Urothelium cell line (cell line): ENCODE results near the gene OSBPL6.

Experiments used
- DNase-seq: peaks from one replicate; pipeline ENCODE4 v3.0.0; 2011; ENCODE audit warnings: low spot score, mixed read lengths
- FAIRE-seq: peaks from 2 replicates; lab custom pipeline; 2011; peaks lifted over from hg19 to GRCh38; lab: Jason Lieb, UNC

The OSBPL6 gene

DNA sequence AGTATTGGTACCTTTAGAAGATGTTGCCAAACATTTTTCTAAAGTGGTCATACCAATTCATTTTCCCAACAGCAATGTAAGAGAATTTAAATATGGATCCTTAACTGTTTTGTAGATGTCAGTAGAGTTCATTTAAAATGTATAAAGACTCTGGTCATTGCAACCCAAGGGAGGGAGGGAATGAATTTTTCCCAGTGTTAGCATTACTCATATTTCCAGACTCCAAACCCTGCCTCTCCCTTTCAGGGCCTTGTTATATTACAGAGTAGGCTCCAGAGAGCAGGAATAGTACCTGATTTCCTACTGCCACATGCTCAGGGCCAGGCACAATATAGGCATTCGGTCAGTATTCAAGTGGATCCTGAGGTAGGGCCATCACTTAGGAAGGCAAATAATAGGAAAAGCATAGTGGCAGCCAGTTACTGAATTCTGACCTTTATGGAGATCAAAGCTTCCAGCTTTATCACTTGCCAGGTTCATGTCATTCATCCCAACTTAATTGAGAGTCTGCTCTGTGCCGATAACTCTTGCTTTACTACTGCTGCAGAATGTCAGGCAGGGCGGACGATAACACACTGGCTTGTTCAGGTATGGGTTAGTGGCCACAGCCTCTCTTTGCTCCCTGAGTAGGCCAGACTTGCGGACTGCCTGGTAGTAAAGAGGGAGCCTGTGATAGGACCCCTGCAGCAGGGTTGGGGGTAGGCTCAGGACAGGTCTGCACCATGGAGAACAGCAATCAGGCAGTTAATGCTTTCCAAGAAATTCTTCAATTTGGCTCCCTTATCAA lies 75.3 kb downstream of the OSBPL6 start:
- no peak for DNase-seq
- FAIRE-seq = no peak

DNA sequence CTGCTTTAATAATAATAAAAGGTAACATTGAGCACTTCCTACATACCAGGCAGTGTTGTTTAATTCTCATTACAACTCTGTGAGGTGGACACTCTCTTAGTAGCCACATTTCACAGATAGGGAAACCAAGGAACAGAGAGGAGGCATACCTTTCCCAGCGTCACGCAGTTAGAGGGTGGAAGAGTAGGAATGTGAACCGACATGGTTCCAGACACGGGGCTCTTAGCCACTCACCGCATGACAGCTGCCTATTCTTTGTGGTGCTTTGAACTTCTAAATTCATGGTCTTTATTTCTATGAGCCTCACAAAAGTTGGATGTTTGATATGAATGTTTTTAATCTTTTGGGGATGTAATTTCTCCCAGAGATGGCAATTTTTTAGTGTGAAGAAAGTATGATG lies 76.0 kb downstream of the OSBPL6 start:
- DNase-seq (no peak), FAIRE-seq (no peak)

DNA sequence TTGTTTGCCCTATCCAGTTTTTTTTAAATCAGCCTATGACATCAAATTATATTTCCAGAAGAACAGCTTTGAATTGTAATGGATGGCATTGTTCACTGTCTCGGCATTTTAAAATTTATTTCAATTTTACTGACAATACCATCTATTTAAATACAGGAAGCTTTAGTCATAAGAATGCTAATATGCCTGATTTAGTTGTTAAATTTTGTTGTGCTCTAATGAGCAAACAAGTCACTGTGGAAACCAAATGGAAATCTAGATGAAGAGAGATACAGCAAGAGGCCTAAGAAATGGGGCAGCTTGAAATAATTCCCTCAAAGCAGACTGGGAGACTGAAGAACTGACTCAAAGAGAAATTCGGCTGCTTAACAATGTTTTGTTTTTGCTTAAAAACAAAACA lies 76.8 kb downstream of the OSBPL6 start:
- DNase-seq (no peak), FAIRE-seq (no peak)

DNA sequence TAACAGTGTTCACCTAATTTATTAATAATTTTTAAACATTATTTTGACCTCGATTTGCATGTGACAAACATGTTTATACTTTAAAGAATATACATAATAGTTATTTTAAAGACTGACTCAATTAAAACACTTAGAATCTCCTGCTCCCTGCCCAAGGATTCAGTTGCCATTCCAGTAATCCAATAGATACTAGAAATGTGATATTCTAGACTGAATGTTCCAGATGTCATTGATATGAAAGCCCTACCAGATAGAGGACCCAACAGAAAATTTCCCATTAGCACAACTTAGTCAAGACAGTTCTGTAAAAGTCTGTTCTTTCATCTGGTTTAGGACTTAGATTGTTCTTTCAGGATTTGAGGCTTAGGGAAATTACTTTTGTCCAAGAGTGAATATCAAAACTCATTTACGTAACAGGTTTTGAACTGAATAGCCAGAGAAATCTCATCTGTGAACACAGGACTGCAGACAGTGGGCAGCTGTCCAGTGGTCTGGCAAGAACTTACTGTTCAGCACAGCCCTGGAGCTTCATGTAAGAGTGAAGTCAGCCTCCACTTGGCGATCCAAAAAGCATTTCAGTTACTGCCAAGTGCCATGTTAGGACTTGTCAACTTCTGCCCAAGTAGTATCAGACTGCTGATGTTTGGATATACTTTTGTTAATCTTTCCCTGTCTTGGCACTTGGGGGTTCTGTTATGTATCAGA lies 77.5 kb downstream of the OSBPL6 start:
- no peak for DNase-seq
- no peak for FAIRE-seq

DNA sequence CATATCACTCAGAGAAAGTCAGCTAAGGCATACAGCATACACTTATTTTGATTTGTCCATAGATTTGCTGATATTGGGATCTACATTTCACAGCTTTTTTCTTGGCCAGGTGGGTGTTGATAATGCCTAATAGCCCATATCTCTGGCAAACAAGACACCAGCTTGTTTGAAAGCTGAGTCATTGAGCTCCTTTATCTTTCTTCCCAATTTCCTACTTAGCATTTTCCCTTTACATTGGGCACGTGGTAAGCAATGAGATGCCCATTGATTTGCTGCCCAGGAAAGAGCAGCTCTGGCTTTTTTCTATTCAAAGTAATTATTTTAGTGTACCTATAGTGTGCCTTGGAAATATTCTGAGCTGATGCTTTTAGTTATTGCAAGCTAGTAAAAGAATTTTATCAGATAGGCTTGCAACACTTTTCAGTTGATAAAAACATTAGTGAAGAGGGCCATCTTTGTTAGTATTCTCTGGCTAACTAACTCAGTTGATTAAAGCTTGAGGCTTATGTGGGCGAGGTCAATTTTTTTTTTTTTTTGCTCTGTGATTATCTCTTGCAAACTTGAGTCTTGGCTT lies 79.6 kb downstream of the OSBPL6 start:
- FAIRE-seq (no peak), DNase-seq (no peak)

DNA sequence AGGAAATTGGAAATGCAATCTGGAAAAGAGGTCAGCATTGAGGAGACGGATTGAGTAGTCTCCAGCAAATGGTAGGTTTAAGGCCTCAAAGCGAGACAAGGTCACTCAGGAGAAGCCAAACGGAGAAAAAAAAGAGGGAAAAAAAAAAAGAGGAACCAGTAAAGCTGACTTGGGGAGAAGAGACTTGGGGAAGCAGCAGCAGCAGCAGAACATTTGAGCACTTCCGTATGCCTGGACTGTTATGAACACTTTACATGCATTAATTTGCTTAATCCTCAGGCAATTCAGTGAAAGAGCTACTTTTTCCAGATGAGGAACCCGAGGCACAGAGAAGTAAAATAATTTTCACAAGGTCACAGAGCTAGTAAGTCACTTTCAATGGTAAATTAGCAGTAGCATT lies 81.3 kb downstream of the OSBPL6 start:
- FAIRE-seq (no peak), DNase-seq (no peak)

DNA sequence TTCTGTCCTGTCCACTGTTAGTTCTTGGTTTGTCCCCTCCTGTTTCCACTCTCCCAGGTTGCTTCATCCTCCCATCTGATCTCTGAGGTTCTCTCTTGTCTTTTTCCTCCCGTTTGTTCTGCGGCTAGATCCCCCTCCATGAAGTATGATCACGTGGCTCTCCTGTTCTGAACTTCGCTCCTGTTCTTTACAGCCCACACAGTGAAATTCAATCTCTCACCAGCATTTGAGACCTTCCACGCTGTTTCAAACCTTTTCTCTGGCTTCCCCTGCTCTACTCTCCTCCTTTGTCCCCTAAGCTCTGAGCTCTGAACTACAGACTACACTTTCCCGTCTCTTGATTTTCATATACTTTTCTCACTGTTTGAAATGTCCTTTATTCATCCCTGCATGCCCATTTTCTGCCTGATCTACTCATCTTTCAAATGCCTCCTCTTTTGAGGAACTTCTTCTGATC lies 83.5 kb downstream of the OSBPL6 start:
- no peak for DNase-seq
- no peak for FAIRE-seq

DNA sequence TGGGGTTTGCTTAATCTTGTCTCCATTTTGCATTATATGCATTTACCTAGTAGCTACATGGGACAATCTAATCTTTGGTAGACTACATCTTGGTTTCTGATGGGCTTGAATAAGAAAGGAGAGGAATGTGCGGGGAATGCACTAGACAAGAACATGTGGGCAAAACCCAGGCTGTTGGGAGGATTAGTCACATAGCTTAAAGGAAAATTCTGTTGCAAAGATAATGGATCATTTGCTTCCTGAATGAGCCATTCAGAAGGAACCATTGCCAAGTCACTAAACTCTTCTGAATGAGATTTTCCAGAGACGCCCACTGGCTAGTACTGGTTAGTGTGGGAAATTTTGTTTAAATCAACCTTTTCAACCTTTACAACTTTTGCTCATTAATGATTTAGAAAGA lies 84.8 kb downstream of the OSBPL6 start:
- no peak for DNase-seq
- no peak for FAIRE-seq

DNA sequence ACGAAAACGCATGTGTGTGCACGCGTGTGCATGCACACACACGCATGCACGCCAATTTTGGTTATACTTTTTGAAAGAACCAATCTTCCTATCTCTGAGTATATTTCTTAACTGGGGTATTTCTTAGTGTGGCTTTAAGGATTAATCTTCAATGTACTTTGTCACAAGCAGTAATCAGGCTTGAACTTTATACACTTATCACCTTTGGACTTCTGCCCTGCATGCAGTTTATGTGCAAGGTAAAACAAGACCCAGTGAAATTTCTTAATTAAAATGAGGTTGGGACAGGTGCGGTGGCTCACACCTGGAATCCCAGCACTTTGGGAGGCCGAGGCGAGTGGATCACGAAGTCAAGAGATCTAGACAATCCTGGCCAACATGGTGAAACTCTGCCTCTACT lies 85.3 kb downstream of the OSBPL6 start:
- DNase-seq = no peak
- FAIRE-seq = no peak

DNA sequence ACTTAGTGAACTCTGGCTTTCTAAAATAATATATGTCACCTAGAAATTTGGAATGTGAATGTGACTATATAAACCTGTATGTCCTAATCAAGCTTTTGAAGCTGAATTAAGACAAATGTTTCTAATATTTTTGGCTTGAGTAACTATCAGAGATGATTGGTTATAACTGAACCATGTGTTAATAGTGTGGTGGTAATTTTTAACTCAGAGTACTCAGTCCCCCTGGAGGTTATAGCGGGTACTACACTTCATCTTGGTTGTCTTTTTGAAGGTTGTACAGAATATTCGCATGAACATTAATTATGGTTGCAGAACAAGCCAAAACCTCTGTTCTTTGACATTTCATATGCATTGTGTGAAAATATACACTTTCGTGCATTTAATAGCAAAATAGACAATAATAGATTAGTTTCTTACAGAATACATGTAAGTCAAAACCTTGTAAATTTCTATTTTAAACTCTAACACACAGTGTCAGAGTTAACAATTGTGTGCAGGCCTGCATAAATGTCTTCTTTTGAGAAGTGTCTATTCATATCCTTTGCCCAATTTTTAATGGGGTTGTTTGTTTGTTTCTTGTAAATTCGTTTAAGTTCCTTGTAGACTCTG lies 86.0 kb downstream of the OSBPL6 start:
- peak; percentile 19 for DNase-seq
- FAIRE-seq = no peak

DNA sequence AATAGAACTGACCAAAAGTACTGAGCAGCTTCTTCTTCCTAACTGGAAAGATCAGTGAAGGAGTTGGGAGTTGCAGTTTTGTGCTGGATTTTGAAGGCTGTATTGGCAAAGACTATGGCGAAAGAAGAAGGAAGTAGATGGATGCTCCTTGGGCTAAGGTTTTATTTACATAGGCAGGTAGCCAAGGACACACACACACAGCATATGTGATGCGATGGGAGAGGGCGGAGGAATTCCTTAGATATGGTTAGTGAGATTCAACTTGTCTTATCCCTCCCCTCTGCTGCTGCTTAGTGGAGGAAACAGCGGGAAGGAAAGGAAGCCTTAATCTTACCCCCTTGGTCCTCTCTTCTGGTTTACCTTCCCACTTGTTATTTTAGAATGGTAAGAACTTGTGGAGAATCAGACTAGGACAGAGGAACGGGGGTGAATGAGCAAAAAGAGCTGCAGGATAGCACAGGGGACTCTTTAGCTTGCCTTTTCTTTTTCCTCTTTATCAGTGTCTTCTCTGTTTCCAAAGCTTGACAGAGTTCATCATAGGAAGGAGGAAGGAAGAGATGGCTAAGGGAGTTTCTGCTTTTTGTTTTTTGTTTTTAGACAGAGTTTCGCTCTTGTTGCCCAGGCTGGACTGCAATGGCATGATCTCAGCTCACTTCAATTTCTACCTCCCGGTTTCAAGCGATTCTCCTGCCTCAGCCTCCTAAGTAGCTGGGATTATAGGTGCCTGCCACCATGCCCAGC lies 87.9 kb downstream of the OSBPL6 start:
- DNase-seq (no peak), FAIRE-seq (no peak)

DNA sequence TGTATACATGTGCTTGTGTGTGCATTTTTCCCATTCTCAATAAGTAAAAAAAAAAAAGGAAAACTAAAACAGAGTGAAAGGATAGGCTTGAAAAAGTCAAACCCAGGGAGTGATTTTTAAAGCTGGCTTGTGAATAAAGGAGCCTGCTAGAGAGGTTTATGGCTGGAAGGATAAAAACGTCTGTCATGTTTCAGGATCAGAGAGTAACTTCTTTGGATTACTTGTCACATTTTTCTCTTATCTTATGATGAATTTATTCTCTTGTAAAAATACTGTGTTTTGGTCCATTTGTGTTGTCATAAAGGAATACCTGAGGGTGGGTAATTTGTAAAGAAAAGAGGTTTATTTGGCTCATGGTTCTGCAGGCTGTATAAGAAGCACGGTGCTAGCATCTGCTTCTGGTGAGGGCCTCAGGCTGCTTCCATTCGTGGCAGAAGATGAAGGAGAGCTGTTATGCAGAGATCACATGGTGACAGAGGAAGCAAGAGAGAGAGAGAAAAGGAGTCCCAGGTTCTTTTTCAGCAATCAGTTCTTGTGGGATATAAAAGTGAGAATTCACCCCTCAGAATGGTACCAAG lies 89.1 kb downstream of the OSBPL6 start:
- DNase-seq (no peak), FAIRE-seq (no peak)

DNA sequence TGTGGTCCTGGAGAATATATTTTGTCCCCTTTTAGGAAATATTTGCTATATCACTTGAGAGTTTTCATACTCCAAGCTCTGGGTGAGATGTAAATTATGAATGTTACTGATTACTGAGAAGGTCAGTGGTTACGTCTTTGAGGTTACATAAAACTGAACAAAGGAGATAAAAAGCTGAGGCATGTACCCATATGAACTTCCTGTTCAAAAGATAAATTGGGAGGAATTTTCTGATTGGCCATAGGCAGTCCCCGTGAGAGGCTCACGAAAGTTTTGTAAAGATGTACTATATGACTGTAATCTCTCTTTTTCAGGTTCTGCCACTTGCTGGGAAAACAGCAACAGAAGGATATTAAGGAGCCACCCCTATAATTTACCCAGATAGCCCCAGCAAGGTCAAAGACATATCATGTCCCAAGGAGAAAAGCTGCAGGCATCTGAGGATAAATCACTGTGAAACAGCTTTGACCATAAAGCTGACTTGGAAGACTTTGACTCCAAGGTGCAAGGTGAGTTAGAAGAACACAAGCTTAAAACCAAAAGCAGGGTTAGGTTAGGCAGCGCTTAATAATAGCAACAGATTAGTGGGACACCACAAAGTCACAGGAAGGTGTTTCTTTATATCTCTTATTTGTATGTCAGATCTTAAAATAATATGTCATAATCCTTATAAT lies 90.4 kb downstream of the OSBPL6 start:
- FAIRE-seq = no peak

DNA sequence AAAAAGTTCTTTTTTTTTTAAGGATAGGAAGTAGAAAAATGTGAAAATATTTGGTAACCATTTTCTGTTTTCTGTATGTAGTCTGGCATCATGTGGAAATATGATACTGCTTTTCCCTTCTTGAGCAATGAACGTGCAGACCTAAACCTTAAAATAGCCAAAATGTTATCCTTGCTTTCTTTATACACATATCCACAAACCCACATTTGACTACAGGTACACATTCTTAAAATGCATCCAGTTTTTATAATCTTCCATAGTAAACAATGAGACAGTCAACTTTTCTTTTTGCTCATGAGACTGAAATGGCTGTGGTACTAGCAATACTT lies 90.9 kb downstream of the OSBPL6 start:
- FAIRE-seq = no peak
- DNase-seq = no peak

More for the DNA sequence above, 90.4 kb downstream of the OSBPL6 start:
- DNase-seq = no peak

DNA sequence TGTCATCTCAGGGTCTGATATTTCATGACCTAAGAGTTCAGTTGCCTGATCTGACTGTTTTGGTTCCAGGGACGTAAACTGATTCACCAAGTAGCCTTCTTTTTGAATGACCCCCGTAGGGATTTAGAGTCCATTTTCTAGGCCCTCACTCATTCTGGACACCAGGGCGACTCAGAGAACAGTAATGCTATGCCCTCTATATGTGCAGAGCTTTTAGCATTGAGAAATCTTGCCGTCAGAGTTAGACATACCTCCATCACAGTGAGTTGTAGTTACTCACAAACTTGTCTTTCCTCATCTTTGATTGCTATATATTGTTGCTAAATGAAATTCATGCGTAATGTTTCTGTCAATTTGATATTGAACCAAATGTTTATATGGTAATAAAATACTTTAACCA lies 92.3 kb downstream of the OSBPL6 start:
- no peak for DNase-seq
- FAIRE-seq = no peak

DNA sequence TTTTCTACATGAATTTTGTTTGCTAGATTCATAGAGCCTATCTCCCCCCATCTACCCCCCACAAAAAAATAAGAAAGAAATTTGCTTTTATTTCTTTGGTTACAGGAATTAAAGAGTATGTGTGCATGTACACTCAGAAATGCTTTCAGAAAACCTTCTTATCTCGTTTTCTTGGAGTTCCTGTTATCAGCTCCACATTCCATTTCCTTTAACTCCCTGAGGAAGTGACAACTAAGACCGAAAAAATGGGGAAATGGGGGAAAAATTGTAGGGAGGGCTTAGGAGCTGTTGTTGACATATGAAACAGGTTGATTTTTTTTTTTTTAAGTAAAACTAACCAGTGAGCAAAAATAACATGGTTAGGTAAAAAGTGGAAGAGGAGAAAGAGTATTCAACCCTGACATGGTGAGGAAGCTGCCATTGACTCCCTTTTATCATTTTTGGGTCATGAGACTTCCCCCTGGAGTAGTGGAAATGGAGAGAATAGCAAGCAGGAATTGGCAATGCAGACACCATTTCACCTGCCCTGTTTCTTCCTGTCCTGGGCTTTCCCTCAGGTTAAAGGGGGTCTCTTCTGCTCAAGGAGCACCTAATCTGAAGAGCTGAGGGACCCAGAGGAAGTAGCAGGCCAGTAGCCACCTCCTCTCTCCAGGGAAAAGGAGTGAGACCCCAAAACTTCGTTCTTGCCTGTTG lies 93.5 kb downstream of the OSBPL6 start:
- FAIRE-seq (no peak), DNase-seq (no peak)

DNA sequence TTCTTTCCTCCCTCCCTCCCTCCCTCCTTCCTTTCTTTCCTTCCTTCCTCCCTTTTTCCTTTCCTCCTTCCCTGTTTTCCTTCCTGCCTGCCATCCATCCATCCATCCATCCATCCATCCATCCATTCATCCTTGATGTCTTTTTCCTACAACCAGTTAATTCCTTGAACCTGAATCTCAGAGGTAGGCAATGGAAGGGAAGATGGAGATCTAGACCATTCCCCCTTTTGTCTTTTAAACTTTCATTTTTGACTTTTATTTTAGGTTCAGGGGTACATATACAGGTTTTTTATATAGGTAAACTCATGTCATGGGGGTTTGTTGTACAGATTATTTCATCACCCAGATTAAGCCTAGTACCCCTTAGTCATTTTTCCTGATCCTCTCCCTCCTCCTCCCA lies 97.4 kb downstream of the OSBPL6 start:
- FAIRE-seq (no peak), DNase-seq (no peak)

DNA sequence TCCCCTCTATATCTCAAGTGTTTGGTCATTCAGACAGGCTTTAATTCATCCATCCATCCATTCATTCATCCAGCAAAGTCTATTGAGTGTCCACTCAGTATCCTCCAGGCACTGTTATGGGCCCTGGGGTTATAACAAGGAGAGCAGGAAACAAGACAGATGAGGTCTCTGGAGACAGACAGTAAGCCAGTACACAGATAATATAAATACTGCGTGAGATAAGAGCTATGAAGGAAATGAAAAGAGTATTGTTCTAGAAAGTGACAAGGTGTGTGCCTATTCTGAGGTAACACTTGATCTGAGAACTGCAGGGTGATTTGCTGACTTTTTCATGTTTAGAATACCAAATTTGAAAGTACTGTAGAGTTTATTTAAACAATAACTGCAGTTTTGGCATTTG lies 98.3 kb downstream of the OSBPL6 start:
- FAIRE-seq (no peak), DNase-seq (no peak)

DNA sequence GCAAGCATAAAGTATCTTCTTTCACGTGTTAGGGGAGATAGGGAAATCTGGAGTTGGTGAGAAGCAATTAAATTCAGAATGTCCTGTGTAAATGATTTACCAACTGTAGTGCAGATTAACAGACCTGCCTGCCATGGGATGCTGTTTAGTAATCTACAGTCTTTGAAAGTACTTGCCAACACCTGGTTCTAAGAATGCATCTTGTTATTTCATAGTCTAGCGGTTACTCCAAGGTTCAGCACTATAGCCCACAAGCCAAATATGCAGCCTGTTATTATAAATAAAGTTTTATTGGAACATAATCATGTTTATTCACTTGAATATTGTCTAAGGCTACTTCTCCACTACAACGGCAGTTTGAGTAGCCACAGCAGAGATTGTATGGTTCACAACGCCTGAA lies 100.8 kb downstream of the OSBPL6 start:
- DNase-seq = no peak
- no peak for FAIRE-seq

DNA sequence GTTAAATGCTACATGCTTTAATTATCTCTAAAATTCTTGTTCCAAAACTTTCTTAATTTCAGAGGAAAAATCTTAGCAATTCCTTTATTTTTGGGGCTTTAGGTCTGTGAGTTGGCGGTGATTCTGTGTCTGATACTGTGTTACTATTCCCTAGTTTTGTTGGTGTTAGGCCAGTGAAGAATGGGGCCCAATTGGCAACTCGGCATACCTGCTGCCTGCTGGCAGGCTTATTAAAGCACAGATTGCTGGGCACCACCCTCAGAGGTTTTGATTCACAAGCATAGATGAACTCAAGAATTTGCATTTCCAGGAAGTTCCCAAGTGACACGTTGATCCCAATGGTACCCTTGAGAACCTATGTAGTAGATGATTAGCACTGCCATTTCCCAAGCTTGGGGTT lies 101.6 kb downstream of the OSBPL6 start:
- FAIRE-seq (no peak), DNase-seq (no peak)
